HG02943 (cell line): ENCODE data around the gene MANEA.
"Not testable (repeated sequence)": the region's sequence is repeated elsewhere in the genome, so short reads cannot be mapped to it uniquely, and the experiment has no call there.

ENCODE experiments used
- ATAC-seq: cut with Tn5 transposase; IDR thresholded peaks from one replicate; pipeline ENCODE4 v1.9.1; 2021; ENCODE audit warnings: mild to moderate bottlenecking, low read depth, moderate library complexity; ENCODE audit not compliant: unreplicated experiment

Gene MANEA, protein sequence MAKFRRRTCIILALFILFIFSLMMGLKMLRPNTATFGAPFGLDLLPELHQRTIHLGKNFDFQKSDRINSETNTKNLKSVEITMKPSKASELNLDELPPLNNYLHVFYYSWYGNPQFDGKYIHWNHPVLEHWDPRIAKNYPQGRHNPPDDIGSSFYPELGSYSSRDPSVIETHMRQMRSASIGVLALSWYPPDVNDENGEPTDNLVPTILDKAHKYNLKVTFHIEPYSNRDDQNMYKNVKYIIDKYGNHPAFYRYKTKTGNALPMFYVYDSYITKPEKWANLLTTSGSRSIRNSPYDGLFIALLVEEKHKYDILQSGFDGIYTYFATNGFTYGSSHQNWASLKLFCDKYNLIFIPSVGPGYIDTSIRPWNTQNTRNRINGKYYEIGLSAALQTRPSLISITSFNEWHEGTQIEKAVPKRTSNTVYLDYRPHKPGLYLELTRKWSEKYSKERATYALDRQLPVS

DNA sequence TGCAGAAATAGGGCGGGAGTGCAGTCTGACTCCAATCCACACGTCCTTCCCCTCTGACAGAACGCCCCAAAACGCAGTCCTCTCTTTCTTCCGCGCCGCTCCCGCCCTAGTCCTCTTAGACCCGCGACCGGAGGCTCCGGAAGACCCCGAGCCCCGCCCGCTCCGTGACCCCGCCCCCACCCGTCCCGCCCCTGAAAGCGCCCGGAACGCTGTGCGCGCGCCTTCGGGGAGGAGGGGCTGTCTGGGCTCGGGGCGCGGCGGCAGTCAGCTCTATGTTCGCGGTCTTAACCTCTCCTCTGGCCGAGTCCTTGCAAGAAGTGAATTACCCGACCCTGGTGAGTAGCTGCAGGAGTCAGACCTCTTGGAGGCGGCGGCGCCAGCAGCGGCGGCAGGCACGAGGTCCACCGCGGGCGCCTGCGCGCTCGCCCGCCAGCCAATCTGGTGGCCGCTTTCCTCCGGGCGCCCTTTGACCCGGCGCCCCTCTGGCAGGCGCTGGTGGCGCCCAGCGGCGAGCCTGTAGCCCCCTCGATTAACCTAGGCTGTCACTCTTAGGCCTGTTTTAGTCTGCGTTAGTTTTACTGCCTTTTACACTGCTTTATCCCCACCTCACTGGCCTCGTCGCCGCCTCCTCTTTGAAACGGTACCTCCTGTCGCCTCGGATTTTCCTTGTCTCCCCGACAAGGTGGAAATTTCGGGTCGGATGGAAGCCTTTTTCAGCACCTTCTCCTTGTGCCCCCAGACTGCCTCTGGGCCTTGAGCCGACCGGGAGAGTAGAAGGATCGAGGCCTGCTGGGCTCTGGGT, at the start of gene MANEA:
TSS of gene MANEA (plus strand) at position 232 of the 802 bp plus-strand sequence. CDS start 8,905 bp downstream, outside the sequence.
- peak; percentile 80 for ATAC-seq

DNA sequence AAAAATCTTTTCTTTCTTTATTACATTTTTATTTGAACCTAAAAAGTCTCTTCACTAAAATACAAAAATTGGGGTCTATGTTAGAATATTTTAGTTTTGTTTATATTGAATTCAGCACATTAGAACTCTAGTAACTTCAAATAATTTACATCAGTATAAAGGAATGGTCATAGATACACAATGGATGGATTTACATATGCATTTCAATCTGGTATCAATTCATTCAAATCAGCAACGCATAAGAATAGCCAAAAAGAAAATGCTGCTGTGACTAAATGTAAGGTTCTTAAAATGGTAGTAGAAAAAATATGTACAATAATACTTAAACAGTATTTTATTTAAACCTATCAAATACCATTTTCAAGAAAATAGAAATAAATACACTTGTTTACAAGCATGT, 47.6 kb upstream of the MANEA start:
- no peak for ATAC-seq

GRCh38 chr6:95530176-95530819, 47.0 kb upstream of the MANEA start:
- no peak for ATAC-seq

GRCh38 chr6:95543798-95544197, 33.5 kb upstream of the MANEA start:
- no peak for ATAC-seq

- no peak for ATAC-seq
Observed at GRCh38 chr6:95544517-95545225, 32.7 kb upstream of the MANEA start.

DNA sequence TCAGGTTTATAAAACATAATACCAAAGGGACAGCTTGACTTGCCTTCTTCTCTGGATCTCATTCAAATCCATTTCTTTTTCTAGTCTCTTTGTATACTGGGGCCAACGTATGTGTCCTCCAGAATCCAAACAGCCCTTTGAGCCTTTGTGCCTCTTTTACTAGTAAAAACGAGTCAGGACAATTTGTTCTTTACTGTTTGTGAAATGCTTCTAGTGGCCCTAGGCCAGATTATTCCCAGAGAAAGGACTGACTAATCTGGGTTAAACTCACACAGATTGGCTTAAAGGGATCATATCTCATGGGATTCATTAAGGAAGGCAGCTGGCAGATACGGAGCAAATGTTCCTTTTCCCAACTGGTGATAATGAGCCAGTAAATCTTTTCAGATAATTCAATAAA, 32.1 kb upstream of the MANEA start:
- no peak for ATAC-seq

DNA sequence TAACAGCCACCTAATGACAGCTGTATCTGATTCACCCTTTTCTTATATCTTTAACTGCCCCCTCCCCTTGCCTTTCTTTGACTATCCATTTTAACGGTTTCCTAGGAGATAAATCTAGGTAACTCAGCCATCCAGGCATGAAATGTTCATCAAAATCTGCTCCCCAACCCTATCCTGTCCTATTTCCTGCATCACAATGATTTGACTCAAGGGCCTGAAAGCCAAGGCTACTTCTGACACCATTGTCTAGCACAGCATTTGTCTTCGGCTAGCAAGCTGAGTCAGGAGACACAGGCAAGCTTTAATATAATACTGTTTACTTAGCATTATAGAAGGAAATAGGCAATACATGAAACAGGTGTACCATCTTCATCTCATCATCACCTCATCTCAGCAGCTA, 31.6 kb upstream of the MANEA start:
- no peak for ATAC-seq

- no peak for ATAC-seq
Observed at GRCh38 chr6:95546148-95546547, 31.2 kb upstream of the MANEA start.

GRCh38 chr6:95547043-95547442, 30.3 kb upstream of the MANEA start:
- ATAC-seq, result no peak

DNA sequence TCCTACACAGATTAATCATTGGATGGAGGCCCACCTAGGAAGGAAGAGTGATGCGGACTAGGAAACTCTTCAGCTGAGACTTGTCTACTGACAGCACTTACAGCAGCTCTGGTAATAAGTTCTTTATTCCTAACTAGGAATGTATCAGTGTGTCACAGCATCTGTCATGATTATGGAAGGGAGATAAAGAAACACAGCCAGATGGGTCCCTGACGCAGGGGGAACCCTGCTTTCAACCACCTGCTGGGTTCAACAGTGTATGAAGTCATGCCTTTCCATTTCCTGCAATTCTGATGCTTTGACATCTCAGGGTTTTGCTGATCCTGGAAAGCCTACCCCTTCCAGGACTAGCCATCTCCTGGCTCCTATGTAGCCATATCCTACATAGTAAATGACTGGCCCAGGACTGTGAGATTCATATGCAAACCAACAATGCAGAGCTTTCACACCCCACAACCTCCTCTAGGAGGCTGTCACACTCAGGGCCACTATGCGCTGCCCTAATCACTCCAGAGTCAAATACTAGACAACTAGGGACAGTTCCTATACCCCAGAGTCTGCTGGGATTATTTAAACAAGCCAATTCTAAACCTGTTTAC, 29.0 kb upstream of the MANEA start:
- no peak for ATAC-seq

DNA sequence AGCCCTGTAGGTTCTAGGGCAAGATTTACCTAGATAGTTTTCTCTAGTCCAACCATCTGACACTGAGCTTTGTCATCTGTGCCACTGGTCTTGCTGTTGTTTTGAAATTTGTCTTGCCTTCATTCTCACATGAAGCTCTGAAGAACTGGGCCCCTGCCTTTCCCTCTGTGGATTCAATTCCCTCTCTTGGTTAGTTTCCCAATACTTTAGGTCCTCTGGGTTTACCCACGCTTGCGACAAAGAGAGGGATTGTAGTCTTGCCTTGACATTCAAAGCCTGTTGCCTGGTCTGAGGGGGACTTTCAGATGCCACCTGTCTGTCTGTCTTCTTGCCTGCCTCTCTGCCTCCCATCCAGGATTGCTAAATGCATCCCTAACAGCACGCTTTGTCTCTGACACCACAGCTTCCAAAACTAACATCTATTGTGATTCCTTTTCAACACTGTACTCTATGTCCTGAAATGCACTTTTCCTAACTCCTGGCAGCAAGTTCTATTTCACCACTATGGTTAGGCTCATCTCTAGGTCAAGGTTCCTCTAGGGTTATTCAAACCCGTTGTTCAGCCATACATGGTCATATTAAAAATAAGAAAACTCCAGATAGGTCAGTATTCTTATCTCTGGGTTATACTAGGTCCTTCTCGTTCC, 25.5 kb upstream of the MANEA start:
- no peak for ATAC-seq

DNA sequence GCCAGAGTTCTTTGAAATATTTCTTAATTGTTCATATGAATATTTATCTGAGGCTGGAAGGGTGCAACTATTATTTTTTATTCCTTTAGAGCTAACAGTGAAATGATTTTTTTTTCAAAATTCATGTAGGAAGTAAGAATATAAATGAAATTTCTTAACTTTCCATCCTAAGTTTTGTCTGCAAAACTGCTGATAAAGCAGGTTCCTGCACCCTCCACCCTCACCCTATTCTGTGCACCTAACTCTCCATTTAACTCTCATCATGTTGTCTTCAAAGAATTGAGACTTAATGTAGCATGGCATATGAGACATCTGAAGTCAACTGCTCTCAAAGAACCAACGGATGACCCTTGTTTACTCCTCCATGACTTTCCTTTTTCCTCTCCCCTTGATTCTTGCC, 23.5 kb upstream of the MANEA start:
- ATAC-seq, result no peak

- ATAC-seq, result not testable (repeated sequence)
Observed at GRCh38 chr6:95560956-95561355, 16.4 kb upstream of the MANEA start.

DNA sequence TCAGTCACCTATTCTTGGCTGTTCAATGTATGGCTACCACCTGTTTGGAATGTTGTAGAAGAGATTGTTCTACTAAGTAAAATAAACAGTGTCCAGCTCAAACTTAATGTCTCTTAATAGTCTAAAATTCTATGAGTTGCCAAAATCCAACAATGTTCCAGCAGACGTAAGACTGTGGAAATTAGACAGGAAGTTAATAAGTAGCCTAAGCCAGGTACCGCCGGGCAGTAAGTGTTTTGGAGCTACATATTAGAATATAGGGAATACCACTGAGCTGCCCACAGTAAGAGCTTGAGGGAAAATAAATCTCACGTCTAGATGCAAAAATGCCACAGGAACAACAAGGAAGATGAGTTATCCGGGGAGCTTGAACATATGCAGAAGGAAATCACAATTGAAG, 7.8 kb upstream of the MANEA start:
- no peak for ATAC-seq

DNA sequence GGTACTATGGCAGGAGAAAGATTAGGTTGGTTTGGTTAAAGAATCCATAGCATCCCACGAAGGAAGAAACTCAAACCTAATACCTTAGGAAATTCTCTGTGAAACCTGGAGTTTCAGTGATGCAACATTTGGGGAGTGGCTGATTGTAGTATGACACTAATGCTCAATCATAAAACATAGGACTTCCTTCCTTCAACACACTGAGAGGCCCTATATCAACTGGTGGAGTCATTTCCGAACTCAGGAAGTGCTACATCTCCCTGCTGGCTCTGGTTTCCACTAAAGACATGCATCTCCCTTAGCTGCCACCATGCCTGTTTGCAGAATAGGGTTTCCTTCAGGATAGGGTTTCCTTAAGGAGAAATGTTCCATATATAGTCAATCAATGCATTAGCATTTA, 5.2 kb upstream of the MANEA start:
- no peak for ATAC-seq

DNA sequence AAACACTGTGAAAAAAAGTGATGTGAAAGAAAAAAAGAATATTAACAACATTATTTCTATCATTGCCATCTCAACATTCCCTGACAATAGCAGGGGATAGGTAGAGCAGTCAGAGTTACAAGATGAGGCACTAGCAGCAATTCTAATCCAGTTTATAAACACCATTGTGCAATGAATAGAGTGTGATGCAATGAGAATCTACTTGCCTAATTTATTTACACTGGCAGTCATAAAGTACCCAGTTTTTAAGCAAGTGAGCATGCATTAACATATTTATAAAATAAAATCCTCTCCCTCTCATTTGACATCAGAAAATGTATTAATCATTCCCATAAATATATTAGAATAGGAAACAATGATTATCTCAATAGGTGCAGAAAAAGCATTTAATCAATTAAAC, 2.5 kb upstream of the MANEA start:
- no peak for ATAC-seq

- ATAC-seq, result no peak
Observed at GRCh38 chr6:95576218-95576997, 927 bp upstream of the MANEA start.

GRCh38 chr6:95576998-95577303, 384 bp upstream of the MANEA start:
- no peak for ATAC-seq

DNA sequence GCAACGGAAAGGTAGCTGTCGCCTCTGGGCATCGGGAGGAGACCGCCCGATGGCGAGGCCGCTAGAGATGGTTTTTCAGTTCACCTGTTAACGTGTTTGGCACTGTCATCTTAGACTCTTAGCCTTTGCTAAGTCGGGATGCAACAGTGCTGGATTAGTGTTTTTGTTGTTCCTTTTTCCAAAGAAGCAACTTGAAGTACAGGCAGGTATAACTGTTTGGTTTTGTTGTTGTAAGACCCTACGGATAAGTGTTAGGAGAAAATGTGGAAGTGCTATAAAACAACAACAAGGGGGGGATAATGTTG, 723 bp downstream of the MANEA start:
- ATAC-seq, result peak; percentile 18
